Lung microvascular endothelial cell (primary cell): Measurements from ENCODE around the gene SPOP. TPM values are rescaled to one million over a fixed set of nuclear protein-coding genes. Genes with fewer than 3 reads are reported as not detected.
"Not testable (repeated sequence)": the region's sequence is repeated elsewhere in the genome, so short reads cannot be mapped to it uniquely, and the experiment has no call there.

ENCODE experiments used
- DNase-seq, 2 donors: peaks; one replicate each; pipeline versions ENCODE4 v3.0.0 to v3.0.0-alpha.2; 2010; ENCODE audit warnings: low read depth in 2 of 2
- total RNA-seq: library from RNA; depleted of rRNA; stranded (reverse); fragments of >200 nt; gene quantifications from 2 replicates; pipeline ENCODE4 v1.2.1, GENCODE V29; 2014

Gene SPOP
- total RNA-seq, 1 donor from 2014 or later = 139 TPM

GRCh38 chr17:49573510-49574322 is 104.2 kb downstream of the SPOP start:
- no peak for DNase-seq

- no peak for DNase-seq
These were observed 105.0 kb downstream of the SPOP start for GRCh38 chr17:49572806-49573420.

GRCh38 chr17:49572226-49572625 is 105.7 kb downstream of the SPOP start:
- no peak for DNase-seq

- no peak for DNase-seq
These were observed 106.1 kb downstream of the SPOP start for GRCh38 chr17:49571764-49572163.

DNA sequence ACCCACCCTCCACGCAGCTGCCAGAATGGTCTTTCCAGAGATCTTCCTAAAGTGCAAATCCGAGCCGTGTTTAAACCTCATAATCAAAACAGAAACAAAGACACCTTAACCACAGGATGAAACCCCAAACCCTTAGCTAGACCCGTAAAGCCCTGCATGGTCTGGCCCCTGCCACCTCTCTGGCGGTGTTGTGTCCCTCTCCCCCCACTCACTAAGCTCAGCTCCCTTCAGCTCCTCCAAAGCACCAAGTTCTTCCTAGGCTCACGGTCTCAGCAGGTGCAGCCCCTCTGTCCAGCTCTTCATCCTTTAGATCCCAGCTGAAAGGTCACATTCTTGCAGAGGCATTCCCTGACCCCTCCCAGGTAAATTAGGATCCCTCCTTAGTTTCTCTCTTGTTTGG is 106.6 kb downstream of the SPOP start:
- DNase-seq = no peak

DNA sequence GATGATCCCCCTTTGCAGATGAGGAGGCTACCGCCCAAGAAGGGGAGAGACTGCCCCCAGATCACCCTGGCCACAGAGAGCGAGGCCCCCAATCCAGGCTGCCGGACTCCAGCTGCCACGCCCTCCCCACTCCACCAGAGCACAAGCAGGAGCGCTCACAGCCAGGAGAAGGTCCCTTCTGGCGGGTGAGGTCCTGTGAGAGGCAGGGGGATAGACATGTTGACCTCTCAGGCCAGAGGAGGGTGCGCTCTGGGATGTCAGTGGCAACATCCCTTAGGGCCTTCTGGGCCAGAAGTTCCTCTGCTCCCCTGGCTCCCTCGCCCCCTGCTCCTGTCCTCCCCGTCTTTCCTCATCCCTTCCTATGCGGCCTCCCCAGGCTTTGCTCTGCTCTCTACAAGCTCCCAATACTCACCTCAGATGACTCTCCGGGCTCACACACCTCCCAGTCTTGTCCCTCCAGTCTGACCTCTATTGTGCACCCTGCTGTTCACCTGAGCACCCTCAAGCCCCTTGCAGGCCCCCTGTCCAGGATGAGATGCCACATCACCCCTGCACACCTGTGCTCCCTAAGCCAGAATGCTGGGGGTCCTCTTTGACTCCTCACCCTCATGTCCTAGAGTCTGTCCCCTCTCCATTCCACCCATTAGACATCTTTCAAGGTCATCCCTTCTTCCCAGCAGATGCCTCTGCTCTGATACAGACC is 107.2 kb downstream of the SPOP start:
- DNase-seq = no peak

DNA sequence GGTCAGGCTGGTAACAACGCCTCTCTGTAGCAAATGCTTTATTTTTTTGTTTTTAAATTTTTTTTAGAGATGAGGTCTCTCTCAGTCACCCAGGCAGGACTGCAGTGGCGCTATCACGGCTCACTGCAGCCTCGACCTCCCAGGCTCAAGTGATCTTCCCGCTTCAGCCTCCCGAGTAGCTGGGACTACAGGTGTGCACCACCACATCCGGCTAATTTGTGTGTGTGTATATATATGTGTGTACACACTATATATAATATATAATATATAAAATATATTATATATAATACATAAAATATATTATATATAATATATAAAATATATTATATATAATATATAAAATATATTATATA is 109.2 kb downstream of the SPOP start:
- not testable (repeated sequence) for DNase-seq

- peak; percentile 82 to 88 for DNase-seq
These were observed 109.8 kb downstream of the SPOP start for GRCh38 chr17:49567871-49568694.

- DNase-seq = no peak
These were observed 110.8 kb downstream of the SPOP start for GRCh38 chr17:49567104-49567521.

DNA sequence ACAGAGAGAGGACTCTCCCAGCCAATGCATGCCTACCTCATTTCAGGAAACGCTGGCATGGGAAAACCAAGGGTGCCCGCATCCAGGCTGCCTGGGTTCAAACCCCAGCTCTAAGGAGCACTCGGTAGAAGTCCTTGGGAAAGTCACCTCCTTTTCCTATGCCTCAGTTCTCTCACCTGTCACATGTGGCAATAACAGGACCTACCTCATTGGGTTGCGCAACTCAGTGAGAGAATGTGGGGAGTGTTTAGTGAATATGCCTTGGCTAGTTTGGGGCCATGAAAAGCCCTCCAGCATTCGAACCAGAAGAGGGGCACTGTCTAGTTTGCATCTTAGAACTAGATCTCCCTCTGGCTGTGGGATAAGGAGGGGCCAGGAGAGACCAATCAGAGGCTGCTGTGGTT is 111.2 kb downstream of the SPOP start:
- DNase-seq = no peak

GRCh38 chr17:49565948-49566491 is 111.9 kb downstream of the SPOP start:
- DNase-seq = no peak

GRCh38 chr17:49564638-49565037 is 113.3 kb downstream of the SPOP start:
- DNase-seq = no peak

- DNase-seq = peak; percentile 67 to 68
These were observed 120.4 kb downstream of the SPOP start for GRCh38 chr17:49557312-49558024.

- peak; percentile 62 to 75 for DNase-seq
These were observed 121.5 kb downstream of the SPOP start for GRCh38 chr17:49556223-49556943.

- no peak for DNase-seq
These were observed 122.2 kb downstream of the SPOP start for GRCh38 chr17:49555495-49556222.

GRCh38 chr17:49554694-49555494 is 123.0 kb downstream of the SPOP start:
- no peak for DNase-seq

DNA sequence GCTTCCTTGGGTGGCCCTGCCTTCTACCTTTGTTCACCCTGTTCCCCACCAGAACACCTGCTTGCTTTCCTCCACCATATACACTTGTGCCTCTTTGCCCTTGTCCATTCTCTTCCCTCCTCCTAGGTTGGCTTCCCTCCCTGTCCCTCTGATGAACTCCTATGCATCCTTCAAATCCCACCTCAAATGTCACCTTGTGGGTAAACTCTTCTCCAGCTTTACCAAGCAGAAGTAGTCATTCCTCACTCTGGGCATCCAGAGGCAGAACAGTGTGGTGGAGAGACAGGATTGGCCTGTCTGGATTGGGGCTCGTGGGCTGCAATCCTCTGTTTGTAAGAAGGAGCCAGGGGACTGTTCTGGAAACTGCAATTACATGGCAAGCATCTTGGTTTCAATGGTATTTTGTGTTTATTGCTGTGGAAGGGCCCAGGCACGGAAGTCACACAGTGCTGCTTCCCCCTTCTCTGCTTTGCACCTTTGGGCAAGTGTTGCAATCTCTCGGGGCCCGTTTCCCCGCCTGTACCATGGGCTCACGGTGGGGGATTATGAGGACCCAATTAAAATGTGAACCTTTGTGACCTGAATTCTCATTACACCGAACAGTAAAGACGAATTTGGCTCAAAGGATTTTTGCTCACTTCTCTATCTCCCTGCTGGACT is 124.1 kb downstream of the SPOP start:
- no peak for DNase-seq
